CD4-positive, alpha-beta T cell treated with Interleukin-10 for 1 hour (primary cell): ENCODE measurements around the gene TRAF7.
A peak's percentile ranks its signal among the peaks of the same experiment; 100 is the strongest.
"Not testable (repeated sequence)": the region's sequence is repeated elsewhere in the genome, so short reads cannot be mapped to it uniquely, and the experiment has no call there.

Experiments used
- DNase-seq: peaks from one replicate; pipeline ENCODE4 v3.0.0-alpha.2; 2020

TRAF7 gene

DNA sequence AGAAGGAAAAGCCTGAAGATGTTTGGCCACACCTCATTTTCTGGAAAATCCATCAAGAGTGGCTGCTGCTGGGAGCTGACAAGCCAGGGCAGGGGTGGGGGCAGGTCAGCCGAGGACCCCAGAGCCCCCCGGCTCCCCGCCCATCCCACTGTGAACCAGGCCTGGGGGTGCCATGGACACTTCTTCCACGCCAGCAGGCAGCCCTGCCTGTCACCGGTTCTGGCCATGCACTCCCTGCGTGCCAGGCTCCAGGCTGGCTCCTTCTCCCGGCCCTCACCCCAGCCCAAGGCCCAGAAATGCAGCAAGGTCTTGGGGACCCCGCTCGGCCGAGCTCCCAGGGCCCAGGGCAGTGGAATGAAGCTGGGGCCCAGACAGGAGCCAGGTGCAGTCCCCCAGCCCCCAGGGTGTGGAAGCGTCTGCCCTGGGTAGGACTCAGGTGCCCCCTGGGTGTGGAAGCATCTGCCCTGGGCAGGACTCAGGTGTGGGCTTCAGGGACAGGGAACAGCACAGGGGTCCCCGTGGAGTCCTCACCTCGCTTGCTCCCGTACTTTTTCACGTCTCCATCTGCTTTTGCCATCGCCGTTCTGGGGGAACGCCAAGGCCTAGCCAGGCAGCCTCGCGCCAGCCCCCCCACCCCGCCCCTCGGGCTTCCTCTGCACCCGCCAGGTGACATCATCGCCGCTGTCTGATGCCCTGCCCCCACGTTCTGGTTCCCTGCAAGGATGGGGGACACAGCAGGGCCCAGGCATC is 32.5 kb upstream of the TRAF7 start:
- DNase-seq, result not testable (repeated sequence)

DNA sequence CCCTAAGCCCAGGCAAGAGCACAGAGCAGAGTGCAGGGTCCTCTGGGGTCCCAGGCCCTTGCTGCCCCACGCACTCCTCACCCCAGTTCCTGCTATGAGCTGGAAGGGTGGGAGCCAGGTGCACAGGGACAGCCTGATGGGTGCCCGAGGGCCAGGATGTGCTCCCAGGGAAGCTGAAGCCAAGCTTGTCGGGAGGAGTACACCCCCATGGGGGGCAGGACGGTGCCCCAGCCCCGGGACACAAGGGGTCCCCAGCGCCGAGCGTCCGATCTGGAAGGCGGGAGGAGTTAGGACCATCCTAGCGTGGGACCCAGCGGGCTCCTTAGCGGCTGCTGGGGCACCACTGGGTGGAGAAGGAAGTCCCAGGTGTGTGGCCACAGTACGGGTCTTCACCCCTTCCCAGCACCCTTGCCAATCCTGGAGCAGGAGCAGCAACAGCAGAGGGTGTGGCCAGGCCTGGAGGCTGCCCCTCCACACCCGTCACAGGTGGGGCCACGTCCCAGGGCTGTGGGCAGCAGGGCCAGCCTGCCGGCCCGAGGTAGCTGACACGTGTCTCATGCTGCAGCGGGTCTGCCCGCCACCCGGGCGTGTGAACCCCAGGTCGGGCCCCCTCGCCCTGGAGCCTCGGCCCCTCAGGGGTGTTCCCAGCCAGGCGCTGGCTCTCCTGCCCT is 31.7 kb upstream of the TRAF7 start:
- DNase-seq, result not testable (repeated sequence)

DNA sequence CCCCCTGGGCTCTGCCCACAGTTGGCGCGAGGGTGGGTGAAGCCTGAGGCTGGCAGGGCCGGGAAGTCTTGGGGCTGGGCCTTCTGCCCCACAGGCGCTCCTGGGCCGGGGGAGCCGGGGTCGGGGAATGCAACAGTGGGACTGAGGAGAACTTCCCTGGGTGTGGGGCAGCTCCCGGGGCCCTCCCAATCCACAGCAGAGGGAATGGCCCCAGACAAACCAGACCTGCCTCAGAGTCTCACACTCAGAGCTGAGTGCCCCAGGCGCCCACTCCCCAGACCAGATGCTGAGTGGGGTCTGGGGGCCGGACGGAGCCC is 31.2 kb upstream of the TRAF7 start:
- not testable (repeated sequence) for DNase-seq

- not testable (repeated sequence) for DNase-seq
These were observed 30.7 kb upstream of the TRAF7 start for GRCh38 chr16:2124694-2125444.

GRCh38 chr16:2125609-2126008 is 30.0 kb upstream of the TRAF7 start:
- DNase-seq, result not testable (repeated sequence)

DNA sequence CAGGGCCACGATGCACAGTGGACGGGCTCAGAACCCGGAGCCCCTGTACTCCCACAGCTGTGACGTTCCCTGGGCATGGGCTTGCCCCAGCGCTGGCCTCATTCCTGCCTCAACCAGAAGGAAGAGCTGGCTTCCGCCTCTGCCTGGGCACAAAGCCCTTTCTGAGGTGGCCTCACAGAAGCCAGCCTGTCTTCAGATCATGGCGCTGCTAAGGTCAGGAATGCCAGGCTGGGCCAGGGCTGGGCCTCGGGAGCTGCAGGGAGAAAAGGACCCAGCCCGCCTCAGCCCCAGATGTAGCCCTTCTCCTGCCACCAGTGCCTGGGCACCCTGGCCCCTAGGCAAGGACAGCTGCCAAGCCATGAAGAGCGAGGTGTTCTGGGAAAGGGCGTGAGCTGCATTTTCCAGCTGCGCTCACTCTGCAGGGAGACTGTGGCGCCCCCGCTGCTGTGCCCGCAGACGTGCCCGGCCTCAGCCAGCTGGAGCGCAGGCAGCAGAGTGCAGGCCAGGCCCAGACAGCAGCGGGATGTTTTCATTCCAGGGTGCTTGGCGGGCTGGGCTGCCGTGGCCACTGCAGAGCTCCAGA is 29.3 kb upstream of the TRAF7 start:
- not testable (repeated sequence) for DNase-seq

DNA sequence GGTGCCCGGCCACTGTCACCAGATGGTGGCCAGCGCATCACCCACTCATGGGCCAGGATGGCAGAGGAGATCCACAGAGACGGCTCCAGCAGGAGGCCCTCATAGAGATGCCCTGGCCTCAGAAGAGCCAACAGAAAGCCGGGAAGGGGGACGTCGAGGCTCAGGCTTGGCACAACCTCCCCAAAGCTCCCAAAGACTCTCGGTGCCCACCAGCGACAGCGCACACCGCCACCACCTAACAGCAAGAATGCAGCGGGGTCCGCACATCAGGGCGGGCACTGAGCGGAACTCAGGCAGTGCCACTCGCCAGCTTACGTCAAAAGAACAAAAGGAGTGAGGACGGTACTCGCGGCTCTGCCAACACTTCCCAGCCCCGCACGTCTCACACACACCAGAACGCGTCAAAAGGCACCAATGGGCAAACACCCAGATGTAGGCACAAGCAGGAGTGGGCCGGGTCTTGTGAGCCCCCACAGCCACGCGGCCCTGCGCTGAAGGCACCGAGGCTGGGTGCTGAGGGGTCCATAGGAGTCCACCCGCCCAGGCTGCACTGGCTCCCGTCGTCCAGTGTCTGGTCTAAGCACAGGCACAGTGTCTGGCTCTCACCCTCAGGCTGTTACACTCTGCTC is 28.5 kb upstream of the TRAF7 start:
- not testable (repeated sequence) for DNase-seq

GRCh38 chr16:2127630-2128280 is 27.8 kb upstream of the TRAF7 start:
- peak; percentile 47 for DNase-seq

DNA sequence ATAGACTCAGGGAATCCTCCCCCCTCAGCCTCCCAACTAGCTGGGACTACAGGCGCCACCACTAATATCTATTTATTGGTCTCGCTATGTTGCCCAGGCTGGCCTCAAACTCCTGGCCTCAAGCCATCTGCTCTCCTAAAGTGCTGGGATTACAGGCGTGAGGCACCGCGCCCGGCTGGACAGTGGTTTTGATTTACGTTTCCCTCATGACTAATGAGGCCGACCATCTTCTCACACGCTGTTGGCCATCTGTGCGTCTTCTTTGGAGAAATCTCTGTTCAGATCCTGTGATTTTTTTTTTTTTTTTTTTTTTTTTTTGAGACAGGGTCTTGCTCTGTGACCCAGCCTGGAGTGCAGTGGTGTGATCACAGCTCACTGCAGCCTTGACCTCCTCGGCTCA is 26.3 kb upstream of the TRAF7 start:
- not testable (repeated sequence) for DNase-seq

- not testable (repeated sequence) for DNase-seq
These were observed 25.6 kb upstream of the TRAF7 start for GRCh38 chr16:2129890-2130447.

DNA sequence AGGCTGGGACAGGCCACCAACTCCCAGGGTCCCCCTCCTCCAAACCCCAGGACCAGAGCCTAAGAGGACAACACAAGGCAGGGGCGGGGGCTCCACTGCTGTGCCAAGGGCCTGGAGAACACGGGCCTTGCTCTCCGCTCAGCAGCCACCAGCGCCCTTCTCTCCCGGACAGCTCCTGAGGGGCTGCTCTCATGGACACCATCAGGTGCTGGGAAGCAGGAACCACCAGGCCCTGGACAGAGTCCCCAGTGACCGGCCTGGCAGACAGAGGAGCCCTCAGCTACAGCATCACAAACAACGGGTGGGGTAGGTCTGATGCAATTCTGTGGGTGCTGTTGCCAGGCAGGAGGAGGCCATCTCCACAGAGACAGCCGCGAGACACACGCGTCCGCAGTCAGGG is 21.8 kb upstream of the TRAF7 start:
- not testable (repeated sequence) for DNase-seq

DNA sequence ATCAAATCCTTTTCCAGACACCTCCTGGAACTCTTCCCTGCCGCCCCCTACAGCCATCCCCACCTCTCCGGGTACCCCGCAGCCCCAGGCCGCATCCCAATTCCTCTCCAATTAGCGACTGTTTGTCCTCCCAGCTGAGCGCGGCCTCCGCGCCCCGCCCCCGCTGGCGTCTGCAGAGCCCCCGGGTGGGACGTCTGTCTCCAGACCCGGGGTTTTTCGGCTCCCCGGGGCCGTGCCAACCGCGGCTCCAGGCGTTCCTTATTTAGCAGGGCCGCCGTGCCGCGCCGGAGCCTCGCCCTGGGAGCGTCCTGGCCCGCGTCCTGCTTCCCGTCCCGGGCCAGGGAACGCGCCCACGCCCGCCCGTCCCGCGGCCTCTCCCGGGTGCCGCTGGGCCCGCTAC is 20.5 kb upstream of the TRAF7 start:
- DNase-seq, result not testable (repeated sequence)

DNA sequence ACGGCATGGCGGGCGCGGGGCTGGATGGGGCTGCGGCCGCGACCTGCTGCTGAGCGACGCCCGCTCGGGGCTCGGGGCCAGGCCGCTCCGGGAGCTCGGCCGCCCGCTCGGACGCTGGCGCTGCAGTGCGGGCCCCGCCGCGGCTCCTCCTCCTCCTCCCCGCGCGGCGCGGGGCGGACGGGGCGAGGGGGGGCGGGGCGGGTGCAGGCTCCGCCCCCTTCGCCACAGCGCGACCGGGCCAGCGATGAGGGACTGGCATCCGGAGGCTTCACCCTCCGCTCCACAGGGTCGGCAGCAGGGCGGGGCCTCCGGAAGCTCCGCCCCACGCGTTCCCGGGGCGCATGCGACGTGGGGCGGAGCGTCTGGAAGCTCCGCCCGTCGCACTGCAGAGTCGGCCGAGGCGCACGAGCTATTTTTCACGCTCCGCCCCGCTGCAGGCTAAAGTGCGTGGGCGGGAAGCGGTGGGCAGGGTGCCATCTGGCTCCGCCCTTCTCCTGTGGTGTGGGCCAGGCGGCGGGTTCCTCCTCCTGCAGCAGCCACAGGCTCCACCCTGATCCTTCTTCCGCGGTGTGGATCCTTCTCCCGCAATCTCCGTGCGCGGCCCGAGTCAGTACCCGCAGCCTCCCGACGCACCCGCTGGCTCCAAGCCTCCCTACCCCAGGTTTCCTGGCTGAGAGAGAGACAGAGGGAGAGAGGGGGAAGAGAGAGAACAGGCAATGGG is 19.7 kb upstream of the TRAF7 start, which contains the start of gene PKD1:
PKD1 (minus strand) TSS at position 129 of the 721 bp plus-strand sequence. CDS start 209 bp downstream, outside the sequence.
- DNase-seq, result peak; percentile 99

GRCh38 chr16:2142942-2143877 is 12.4 kb upstream of the TRAF7 start:
- DNase-seq, result no peak

DNA sequence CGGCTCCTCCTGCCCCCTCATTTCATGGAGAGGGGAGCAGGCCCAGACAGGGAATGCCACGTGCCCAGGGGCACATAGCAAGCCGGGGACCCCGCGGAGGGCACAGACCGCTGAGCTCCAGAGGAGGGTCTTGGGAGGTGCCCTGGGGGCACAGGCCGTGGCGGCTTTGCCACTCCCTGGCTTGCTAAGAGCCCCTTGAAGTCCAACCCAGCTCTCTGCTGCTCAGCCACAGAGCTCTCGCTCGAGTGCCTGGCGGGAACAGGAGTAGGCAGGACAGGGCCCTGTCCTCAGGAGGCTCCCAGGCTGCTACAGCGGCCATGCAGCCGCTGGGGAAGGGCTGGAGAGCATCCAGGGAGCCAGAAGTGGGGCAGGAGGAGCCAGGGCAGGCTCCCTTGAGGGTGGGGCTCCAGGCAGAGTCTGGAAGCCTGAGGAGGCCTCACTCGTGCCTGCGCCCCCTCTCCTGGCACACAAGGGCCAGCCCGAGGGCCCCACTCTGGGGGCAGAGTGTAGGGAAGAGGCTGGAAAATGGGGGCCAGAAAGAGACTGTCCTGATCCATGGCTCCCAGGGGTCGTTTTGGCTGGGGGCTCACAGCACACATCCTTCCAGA is 11.6 kb upstream of the TRAF7 start:
- no peak for DNase-seq

DNA sequence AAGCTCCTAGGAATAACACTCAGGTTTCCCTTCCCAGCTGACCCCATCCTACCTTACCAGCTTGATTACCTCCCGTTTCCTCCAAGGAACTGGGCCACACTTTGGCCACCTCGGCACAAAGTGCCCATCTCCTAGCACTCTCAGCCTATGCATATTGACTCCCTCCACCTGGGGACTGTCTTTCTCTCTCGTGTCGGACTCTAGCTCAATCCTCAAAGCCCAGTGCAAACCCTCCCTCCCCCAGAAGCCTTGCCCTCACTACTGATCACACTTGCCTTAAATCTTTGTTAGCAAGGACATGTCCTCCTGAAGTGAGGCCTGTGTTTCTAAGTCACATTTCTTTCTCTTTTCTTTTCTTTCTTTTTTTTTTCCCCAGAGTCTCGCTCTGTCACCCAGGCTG is 9.7 kb upstream of the TRAF7 start:
- DNase-seq, result no peak

DNA sequence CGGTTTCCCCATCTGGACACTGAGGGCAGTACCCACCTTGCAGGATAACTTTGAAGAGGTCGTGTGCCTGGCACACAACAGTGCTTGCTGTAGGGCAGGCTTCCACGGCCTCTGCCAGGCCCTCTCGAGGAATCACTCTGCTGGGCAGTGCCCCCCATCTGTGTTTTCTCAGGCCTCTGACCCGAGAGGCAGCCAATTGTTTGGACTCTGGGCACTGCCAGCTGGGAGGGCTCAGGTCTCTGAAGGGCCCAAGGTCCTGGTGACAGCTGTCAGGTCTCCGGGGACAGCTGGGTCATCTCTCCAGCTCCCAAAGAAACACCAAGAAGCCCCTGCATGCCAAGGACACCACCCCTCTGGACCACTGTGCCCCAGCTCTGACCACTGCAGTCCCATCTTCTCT is 8.2 kb upstream of the TRAF7 start:
- no peak for DNase-seq

GRCh38 chr16:2147981-2148671 is 7.5 kb upstream of the TRAF7 start, which contains the start of gene RAB26:
TSS of gene RAB26 (plus strand) at chr16:2148625. CDS start at chr16:2148784, 159 bp downstream.
- peak; percentile 60 for DNase-seq
